NCI-H1092 treated with DMSO at 0.1 percent for 48 hours (cell line): Measurements from ENCODE around the gene SRPRA.
"Not testable (repeated sequence)": the region's sequence is repeated elsewhere in the genome, so short reads cannot be mapped to it uniquely, and the experiment has no call there.

Experiments used
- DNase-seq: peaks from one replicate; lab custom pipeline; 2025; lab: John Stamatoyannopoulos, UW

SRPRA gene

GRCh38 chr11:126282736-126283591, 14.3 kb upstream of the SRPRA start, which contains the start of gene TIRAP:
Gene TIRAP, plus strand, starts transcription at chr11:126283093. Its CDS starts 7,802 bp downstream, at chr11:126290895.
- peak; percentile 65 for DNase-seq

- DNase-seq, result peak; percentile 56
Observed at GRCh38 chr11:126282361-126282735, 13.7 kb upstream of the SRPRA start.

GRCh38 chr11:126281666-126282175, 13.0 kb upstream of the SRPRA start:
- no peak for DNase-seq

GRCh38 chr11:126281245-126281644, 12.6 kb upstream of the SRPRA start:
- no peak for DNase-seq

- no peak for DNase-seq
Observed at GRCh38 chr11:126280595-126280994, 11.9 kb upstream of the SRPRA start.

GRCh38 chr11:126279191-126279590, 10.5 kb upstream of the SRPRA start:
- DNase-seq, result no peak

- no peak for DNase-seq
Observed at GRCh38 chr11:126277780-126278179, 9.1 kb upstream of the SRPRA start.

- no peak for DNase-seq
Observed at GRCh38 chr11:126277322-126277721, 8.6 kb upstream of the SRPRA start.

GRCh38 chr11:126268361-126268707, 361 bp downstream of the SRPRA start:
- peak; percentile 67 for DNase-seq

GRCh38 chr11:126267650-126268049, 1.0 kb downstream of the SRPRA start:
- no peak for DNase-seq

- no peak for DNase-seq
Observed at GRCh38 chr11:126265811-126266210, 2.9 kb downstream of the SRPRA start.

GRCh38 chr11:126263489-126263888, 5.2 kb downstream of the SRPRA start:
- DNase-seq, result no peak

- DNase-seq, result no peak
Observed at GRCh38 chr11:126262216-126262615, 6.5 kb downstream of the SRPRA start.

- no peak for DNase-seq
Observed at GRCh38 chr11:126257764-126258163, 10.9 kb downstream of the SRPRA start.

GRCh38 chr11:126257144-126257543, 11.6 kb downstream of the SRPRA start:
- no peak for DNase-seq

GRCh38 chr11:126256216-126256615, 12.5 kb downstream of the SRPRA start:
- DNase-seq, result no peak

- not testable (repeated sequence) for DNase-seq
Observed at GRCh38 chr11:126255507-126255906, 13.2 kb downstream of the SRPRA start.

- DNase-seq, result no peak
Observed at GRCh38 chr11:126254819-126255218, 13.9 kb downstream of the SRPRA start.

- no peak for DNase-seq
Observed at GRCh38 chr11:126253265-126253664, 15.4 kb downstream of the SRPRA start.

GRCh38 chr11:126246636-126247035, 22.1 kb downstream of the SRPRA start:
- no peak for DNase-seq

GRCh38 chr11:126233391-126233790, 35.3 kb downstream of the SRPRA start:
- no peak for DNase-seq

- no peak for DNase-seq
Observed at GRCh38 chr11:126232683-126233082, 36.0 kb downstream of the SRPRA start.

GRCh38 chr11:126231725-126232459, 36.8 kb downstream of the SRPRA start:
- peak; percentile 10 for DNase-seq
